DOHH2 (cell line): Measurements from ENCODE around the gene CORO2B.

Experiments
- H3F3A ChIP-seq: fragments of 200-600 bp; sonication (generic), shearing (Covaris generic); 2 replicates; pipeline ENCODE4 v1.6.0; 2016; ENCODE audit warnings: antibody characterized with exemption, mild to moderate bottlenecking; ENCODE audit not compliant: control insufficient read depth, insufficient read depth
- H3K27ac ChIP-seq: fragments of 200-600 bp; sonication (generic); 2 replicates; pipeline ENCODE4 v1.5.1; 2014; ENCODE audit warnings: low read depth, mild to moderate bottlenecking, low read length, moderate library complexity
- H3K27me3 ChIP-seq: fragments of 200-600 bp; sonication (generic); 2 replicates; pipeline ENCODE4 v1.6.1; 2014; ENCODE audit warnings: mild to moderate bottlenecking, low read length, mixed read lengths; ENCODE audit not compliant: control insufficient read depth
- H3K36me3 ChIP-seq: fragments of 200-600 bp; sonication (generic); 2 replicates; pipeline ENCODE4 v1.6.1; 2014; ENCODE audit warnings: mild to moderate bottlenecking, low read length, moderate library complexity, mixed read lengths; ENCODE audit not compliant: control insufficient read depth
- H3K4me1 ChIP-seq: fragments of 200-600 bp; sonication (generic); 2 replicates; pipeline ENCODE4 v1.6.1; 2014; ENCODE audit warnings: mild to moderate bottlenecking, low read length, mixed read lengths; ENCODE audit not compliant: control insufficient read depth
- H3K4me2 ChIP-seq: fragments of 200-600 bp; sonication (generic); 2 replicates; pipeline ENCODE4 v1.6.0; 2014; ENCODE audit warnings: mild to moderate bottlenecking, low read length, moderate library complexity
- H3K4me3 ChIP-seq: fragments of 200-600 bp; sonication (generic); 2 replicates; pipeline ENCODE4 v1.5.1; 2014; ENCODE audit warnings: mild to moderate bottlenecking, low read length, mixed read lengths
- H3K79me2 ChIP-seq: fragments of 200-600 bp; sonication (generic); 2 replicates; pipeline ENCODE4 v1.6.1; 2014; ENCODE audit warnings: mild to moderate bottlenecking, low read length, mixed read lengths; ENCODE audit not compliant: control insufficient read depth
- H3K9me2 ChIP-seq: fragments of 200-600 bp; sonication (generic); replicated peaks from 2 replicates; pipeline ENCODE4 v1.6.1; 2014; ENCODE audit warnings: mild to moderate bottlenecking, low read length, mixed read lengths; ENCODE audit not compliant: control insufficient read depth
- H3K9me3 ChIP-seq: fragments of 200-600 bp; sonication (generic); 2 replicates; pipeline ENCODE4 v1.6.1; 2014; ENCODE audit warnings: antibody characterized with exemption, low read length, mixed read lengths; ENCODE audit not compliant: control insufficient read depth, insufficient read depth
- H4K20me1 ChIP-seq: fragments of 200-600 bp; sonication (generic); 2 replicates; pipeline ENCODE4 v1.6.0; 2014; ENCODE audit warnings: low read depth, mild to moderate bottlenecking, antibody characterized with exemption, low read length, moderate library complexity; ENCODE audit not compliant: control insufficient read depth, insufficient read depth
- EZH2phosphoT487 ChIP-seq: fragments of 200-600 bp; sonication (generic); IDR thresholded peaks from 2 replicates; pipeline ENCODE4 v1.6.1; 2017; ENCODE audit warnings: borderline replicate concordance, mild to moderate bottlenecking, antibody characterized with exemption, low read length, moderate library complexity, mixed read lengths
- TF ChIP-seq, protein P1 (sequence below): fragments of 200-600 bp; sonication (generic); IDR thresholded peaks from one replicate; pipeline ENCODE4 v1.5.1; 2014; ENCODE audit warnings: antibody characterized with exemption, mild to moderate bottlenecking, low read depth, low read length; ENCODE audit not compliant: poor library complexity, severe bottlenecking

Gene CORO2B

DNA sequence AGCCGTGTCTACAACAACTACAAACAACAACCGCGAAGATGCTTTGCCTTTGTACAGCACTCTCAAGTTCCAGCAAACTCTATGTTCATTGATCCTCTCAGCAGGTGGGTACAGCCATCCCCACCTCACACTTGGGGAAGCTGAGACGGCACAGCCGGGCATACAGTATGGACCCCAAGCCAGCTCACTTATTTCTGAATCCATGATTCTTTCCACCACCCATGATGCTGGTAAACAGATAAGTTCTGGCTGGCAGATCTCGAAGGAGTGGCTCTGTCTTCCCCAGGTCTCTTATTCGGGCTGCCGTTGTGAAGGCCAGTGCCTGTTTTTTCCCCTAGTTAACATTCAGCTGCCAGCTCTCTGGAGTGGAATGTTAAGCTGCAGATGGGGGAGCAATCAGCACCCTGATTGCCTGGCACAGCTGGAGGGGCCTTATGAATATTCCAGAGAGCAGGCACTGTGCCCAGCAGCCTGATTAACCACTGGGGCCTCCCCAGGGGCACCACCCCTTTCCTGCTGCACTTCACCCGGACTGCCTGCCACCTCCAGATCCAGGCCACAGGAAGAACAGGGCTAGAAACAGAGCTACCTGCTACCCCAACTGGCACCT is 73.2 kb downstream of the CORO2B start:
- no peak overlapping the region for H3K4me3 ChIP-seq
- H3K4me1 ChIP-seq: peaks cover 21% of the 10 kb centered on the region
- no peak overlapping the region for H3K27ac ChIP-seq
- H3K4me2 ChIP-seq: no peak overlapping the region
- H3K36me3 ChIP-seq: no peaks in the 10 kb centered on the region
- H3K79me2 ChIP-seq: no peaks in the 10 kb centered on the region
- no peaks in the 10 kb centered on the region for H3F3A ChIP-seq
- TF ChIP-seq, protein P1, sequence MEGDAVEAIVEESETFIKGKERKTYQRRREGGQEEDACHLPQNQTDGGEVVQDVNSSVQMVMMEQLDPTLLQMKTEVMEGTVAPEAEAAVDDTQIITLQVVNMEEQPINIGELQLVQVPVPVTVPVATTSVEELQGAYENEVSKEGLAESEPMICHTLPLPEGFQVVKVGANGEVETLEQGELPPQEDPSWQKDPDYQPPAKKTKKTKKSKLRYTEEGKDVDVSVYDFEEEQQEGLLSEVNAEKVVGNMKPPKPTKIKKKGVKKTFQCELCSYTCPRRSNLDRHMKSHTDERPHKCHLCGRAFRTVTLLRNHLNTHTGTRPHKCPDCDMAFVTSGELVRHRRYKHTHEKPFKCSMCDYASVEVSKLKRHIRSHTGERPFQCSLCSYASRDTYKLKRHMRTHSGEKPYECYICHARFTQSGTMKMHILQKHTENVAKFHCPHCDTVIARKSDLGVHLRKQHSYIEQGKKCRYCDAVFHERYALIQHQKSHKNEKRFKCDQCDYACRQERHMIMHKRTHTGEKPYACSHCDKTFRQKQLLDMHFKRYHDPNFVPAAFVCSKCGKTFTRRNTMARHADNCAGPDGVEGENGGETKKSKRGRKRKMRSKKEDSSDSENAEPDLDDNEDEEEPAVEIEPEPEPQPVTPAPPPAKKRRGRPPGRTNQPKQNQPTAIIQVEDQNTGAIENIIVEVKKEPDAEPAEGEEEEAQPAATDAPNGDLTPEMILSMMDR: no peak
- TF ChIP-seq EZH2phosphoT487: no peak
- H3K9me3 ChIP-seq: no peaks in the 10 kb centered on the region
- H4K20me1 ChIP-seq: no peaks in the 10 kb centered on the region
- H3K9me2 ChIP-seq: no peaks in the 10 kb centered on the region
- peaks cover 5% of the 10 kb centered on the region for H3K27me3 ChIP-seq

DNA sequence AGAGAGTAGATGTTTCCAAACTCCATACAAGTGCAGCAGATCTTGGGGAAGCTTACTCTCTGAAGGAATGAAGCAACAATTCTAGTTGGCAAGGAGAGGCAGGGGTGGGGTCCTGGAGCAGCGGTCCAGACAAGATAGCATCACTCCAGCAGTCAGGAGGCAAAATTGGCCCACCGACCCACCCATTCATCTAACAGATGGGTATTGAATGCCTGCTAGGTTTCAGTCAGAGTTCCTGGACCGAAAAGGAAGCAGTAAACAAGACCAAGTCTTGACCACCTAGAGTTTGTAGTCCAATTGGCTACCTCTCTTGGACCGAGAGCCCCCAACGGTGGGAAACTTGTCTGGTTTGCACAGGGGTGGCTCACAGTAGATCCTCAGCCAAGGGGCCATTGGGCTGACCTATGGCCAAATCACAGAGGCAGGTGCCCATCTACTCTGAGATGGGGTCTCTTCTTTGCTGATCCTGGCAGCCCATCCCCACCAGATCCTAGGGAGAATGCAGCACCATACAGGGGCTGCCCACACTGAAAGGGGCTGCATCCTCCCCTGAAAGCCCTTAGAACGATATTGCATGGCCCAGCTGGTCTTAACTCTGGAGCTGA is 74.3 kb downstream of the CORO2B start:
- H3K27ac ChIP-seq: no peak overlapping the region

DNA sequence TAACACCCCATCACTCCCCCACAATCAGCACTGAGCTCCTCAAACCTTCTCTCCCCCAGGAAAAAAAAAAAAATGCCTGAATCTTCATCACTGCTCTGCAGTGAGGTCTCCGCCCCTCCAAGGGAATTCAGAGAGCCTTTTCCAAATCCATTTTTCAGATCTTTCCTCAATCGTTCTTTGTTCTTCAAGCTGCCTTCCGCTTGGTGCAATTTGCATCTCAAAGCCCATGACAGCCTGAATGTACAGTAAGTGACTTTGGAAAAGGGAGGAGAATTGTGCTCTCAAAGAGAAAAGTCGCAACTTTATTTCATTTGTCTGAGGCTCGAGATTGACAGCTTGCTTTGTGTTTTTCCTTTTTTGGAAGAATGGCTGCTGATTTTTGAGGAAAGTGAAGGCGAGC is 75.0 kb downstream of the CORO2B start:
- no peak overlapping the region for H3K4me3 ChIP-seq
- H3K9me3 ChIP-seq: no peaks in the 10 kb centered on the region
- H3K36me3 ChIP-seq: no peaks in the 10 kb centered on the region
- H3K27ac ChIP-seq: no peak overlapping the region
- H3F3A ChIP-seq: no peaks in the 10 kb centered on the region
- peaks cover 13% of the 10 kb centered on the region for H3K4me1 ChIP-seq
- H3K27me3 ChIP-seq: peaks cover 5% of the 10 kb centered on the region; the same call in 1 of the 2 replicates
- no peaks in the 10 kb centered on the region for H4K20me1 ChIP-seq
- H3K79me2 ChIP-seq: no peaks in the 10 kb centered on the region
- H3K4me2 ChIP-seq: no peak overlapping the region
- no peaks in the 10 kb centered on the region for H3K9me2 ChIP-seq
- TF ChIP-seq, protein P1: no peak
- TF ChIP-seq EZH2phosphoT487: no peak

More for the DNA sequence above, 74.3 kb downstream of the CORO2B start:
- peaks cover 18% of the 10 kb centered on the region for H3K4me1 ChIP-seq
- no peak overlapping the region for H3K4me2 ChIP-seq
- H3K27me3 ChIP-seq: peaks cover 5% of the 10 kb centered on the region; the same call in 1 of the 2 replicates
- no peaks in the 10 kb centered on the region for H3F3A ChIP-seq
- no peaks in the 10 kb centered on the region for H4K20me1 ChIP-seq
- H3K36me3 ChIP-seq: no peaks in the 10 kb centered on the region
- H3K9me2 ChIP-seq: no peaks in the 10 kb centered on the region
- no peak for TF ChIP-seq EZH2phosphoT487
- TF ChIP-seq, protein P1: no peak
- H3K9me3 ChIP-seq: no peaks in the 10 kb centered on the region
- no peaks in the 10 kb centered on the region for H3K79me2 ChIP-seq
- no peak overlapping the region for H3K4me3 ChIP-seq
